Measurements from ENCODE around the gene TCF4. TPM values are rescaled to one million over a fixed set of nuclear protein-coding genes. Genes with fewer than 3 reads are reported as not detected.

Gene TCF4
- total and polyA plus RNA-seq, 2 experiments from 2014 or later: 77.7 to 89.2 TPM

DNA sequence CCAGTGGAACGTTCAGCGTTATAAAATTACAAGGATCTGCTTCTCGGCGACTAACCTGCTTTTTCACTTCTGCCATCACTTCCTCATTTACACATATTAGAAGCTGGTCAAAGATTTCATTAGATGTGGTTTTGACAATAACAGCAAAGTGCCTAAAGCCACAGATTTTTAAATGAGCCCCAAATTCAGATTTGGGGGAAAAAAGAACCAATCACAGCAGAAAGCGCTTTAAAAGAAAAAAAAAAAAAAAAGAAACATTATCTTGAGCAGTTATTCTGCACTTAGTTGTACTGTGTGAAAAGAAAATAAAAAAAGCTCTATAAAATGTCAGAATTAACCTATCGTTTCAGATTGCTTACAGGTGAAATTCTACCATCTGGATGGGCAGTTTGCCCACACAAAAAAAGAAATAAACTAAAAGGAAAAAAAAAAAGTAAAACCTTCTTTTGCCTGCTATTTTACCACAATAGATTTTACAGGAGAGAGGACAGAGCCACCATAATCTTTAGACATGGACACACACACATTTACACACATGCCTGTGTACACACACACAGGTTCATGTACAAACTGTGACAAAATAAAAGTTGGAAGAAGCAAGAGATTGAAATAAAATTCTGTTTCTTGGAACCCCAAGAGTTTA is 167.2 kb downstream of the TCF4 start (continued):
- TF ChIP-seq, protein P1, sequence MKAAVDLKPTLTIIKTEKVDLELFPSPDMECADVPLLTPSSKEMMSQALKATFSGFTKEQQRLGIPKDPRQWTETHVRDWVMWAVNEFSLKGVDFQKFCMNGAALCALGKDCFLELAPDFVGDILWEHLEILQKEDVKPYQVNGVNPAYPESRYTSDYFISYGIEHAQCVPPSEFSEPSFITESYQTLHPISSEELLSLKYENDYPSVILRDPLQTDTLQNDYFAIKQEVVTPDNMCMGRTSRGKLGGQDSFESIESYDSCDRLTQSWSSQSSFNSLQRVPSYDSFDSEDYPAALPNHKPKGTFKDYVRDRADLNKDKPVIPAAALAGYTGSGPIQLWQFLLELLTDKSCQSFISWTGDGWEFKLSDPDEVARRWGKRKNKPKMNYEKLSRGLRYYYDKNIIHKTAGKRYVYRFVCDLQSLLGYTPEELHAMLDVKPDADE (IDR thresholded peaks at IDR 0.05): no peak
- no peak for TF ChIP-seq POLR2AphosphoS5 (IDR thresholded peaks at IDR 0.05; ENCODE audit: low read depth)
- TF ChIP-seq STAT1 (IDR thresholded peaks at IDR 0.05; ENCODE audit: unreplicated experiment): no peak
- TF ChIP-seq, protein P2, sequence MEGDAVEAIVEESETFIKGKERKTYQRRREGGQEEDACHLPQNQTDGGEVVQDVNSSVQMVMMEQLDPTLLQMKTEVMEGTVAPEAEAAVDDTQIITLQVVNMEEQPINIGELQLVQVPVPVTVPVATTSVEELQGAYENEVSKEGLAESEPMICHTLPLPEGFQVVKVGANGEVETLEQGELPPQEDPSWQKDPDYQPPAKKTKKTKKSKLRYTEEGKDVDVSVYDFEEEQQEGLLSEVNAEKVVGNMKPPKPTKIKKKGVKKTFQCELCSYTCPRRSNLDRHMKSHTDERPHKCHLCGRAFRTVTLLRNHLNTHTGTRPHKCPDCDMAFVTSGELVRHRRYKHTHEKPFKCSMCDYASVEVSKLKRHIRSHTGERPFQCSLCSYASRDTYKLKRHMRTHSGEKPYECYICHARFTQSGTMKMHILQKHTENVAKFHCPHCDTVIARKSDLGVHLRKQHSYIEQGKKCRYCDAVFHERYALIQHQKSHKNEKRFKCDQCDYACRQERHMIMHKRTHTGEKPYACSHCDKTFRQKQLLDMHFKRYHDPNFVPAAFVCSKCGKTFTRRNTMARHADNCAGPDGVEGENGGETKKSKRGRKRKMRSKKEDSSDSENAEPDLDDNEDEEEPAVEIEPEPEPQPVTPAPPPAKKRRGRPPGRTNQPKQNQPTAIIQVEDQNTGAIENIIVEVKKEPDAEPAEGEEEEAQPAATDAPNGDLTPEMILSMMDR (conservative IDR thresholded peaks at IDR 0.05; ENCODE audit: low read depth in 2 of 2): no peak
- no peak for TF ChIP-seq EZH2 (IDR thresholded peaks at IDR 0.05; ENCODE audit: low read depth, unreplicated experiment)
- no peak for TF ChIP-seq EZH2phosphoT487 (IDR thresholded peaks at IDR 0.05; ENCODE audit: unreplicated experiment)
- no peak for TF ChIP-seq NANOG (IDR thresholded peaks at IDR 0.05; ENCODE audit: borderline replicate concordance)

DNA sequence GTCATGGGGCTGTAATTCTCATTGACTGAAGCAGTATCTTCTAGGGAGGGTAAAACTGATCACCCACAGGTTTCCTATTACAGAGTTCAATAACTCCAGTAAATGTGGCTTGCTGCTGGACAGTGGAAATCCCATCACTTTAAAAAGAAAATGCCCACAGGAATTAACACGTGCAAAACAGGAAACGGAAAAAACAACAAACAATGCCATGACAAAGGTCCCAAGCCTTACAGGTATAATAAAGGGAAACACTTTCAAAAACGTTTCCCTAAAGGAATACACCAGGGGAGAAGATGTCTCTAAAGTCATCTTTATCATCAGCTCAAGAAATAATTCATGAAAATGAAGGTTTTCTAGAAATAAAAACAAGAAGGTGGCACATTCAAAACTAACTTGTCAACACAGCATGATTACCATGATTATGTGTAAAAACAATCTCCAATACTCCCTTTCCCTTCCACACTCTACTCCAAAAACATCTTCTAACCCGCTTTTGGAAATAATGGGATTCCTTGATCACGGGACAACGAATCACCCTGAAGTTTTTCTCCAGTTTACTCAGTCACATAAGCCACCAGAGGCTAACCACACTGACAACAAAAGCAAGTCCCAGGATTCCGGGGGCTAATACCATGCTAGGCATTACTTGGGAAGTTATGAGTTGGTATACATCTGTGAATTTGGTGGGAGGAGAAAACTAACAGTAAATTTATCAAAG is 167.9 kb downstream of the TCF4 start:
- H3K9me3 Mint-ChIP-seq: no peaks in the 10 kb centered on the region
- peak overlapping the region; percentile 17 for H3K4me3 ChIP-seq
- ATAC-seq (no peak), DNase-seq (ENCODE audit: low spot score) (no peak)
- no peaks in the 10 kb centered on the region for H3K27me3 ChIP-seq (ENCODE audit: insufficient read depth)
- peak overlapping the region; percentile 90 for H3K27ac ChIP-seq (ENCODE audit: low read depth)
- no peaks in the 10 kb centered on the region for H3K36me3 ChIP-seq (ENCODE audit: insufficient read depth)
- H3F3A ChIP-seq (replicated peaks; ENCODE audit: low read depth): no peaks in the 10 kb centered on the region
- peaks cover 13% of the 10 kb centered on the region for H3K27me3 Mint-ChIP-seq (ENCODE audit: insufficient read depth, low read depth, poor library complexity)
- H3K9me2 ChIP-seq (ENCODE audit: insufficient read depth): no peaks in the 10 kb centered on the region
- H2AFZ ChIP-seq: no peak overlapping the region
- H3K36me3 Mint-ChIP-seq (ENCODE audit: low read depth): no peaks in the 10 kb centered on the region
- H3K4me2 ChIP-seq: peak overlapping the region; percentile 61
- H4K20me1 ChIP-seq (replicated peaks; ENCODE audit: insufficient read depth): no peaks in the 10 kb centered on the region
- peak overlapping the region; percentile 84 for H3K27ac Mint-ChIP-seq
- H3K79me2 ChIP-seq (replicated peaks; ENCODE audit: insufficient read depth): peaks cover 87% of the 10 kb centered on the region
- H3K4me1 Mint-ChIP-seq: peaks cover 89% of the 10 kb centered on the region
- peak overlapping the region; percentile 52 for H3K4me3 Mint-ChIP-seq
- H3K4me1 ChIP-seq (ENCODE audit: insufficient read depth): peaks cover 89% of the 10 kb centered on the region
- TF ChIP-seq JUNB (IDR thresholded peaks at IDR 0.05; ENCODE audit: unreplicated experiment) (no peak), EZH2phosphoT487 (IDR thresholded peaks at IDR 0.05; ENCODE audit: unreplicated experiment) (no peak), STAT1 (IDR thresholded peaks at IDR 0.05; ENCODE audit: unreplicated experiment) (no peak), EZH2 (IDR thresholded peaks at IDR 0.05; ENCODE audit: low read depth, unreplicated experiment) (no peak), POLR2AphosphoS5 (IDR thresholded peaks at IDR 0.05; ENCODE audit: low read depth) (no peak)
- TF ChIP-seq, protein P3, sequence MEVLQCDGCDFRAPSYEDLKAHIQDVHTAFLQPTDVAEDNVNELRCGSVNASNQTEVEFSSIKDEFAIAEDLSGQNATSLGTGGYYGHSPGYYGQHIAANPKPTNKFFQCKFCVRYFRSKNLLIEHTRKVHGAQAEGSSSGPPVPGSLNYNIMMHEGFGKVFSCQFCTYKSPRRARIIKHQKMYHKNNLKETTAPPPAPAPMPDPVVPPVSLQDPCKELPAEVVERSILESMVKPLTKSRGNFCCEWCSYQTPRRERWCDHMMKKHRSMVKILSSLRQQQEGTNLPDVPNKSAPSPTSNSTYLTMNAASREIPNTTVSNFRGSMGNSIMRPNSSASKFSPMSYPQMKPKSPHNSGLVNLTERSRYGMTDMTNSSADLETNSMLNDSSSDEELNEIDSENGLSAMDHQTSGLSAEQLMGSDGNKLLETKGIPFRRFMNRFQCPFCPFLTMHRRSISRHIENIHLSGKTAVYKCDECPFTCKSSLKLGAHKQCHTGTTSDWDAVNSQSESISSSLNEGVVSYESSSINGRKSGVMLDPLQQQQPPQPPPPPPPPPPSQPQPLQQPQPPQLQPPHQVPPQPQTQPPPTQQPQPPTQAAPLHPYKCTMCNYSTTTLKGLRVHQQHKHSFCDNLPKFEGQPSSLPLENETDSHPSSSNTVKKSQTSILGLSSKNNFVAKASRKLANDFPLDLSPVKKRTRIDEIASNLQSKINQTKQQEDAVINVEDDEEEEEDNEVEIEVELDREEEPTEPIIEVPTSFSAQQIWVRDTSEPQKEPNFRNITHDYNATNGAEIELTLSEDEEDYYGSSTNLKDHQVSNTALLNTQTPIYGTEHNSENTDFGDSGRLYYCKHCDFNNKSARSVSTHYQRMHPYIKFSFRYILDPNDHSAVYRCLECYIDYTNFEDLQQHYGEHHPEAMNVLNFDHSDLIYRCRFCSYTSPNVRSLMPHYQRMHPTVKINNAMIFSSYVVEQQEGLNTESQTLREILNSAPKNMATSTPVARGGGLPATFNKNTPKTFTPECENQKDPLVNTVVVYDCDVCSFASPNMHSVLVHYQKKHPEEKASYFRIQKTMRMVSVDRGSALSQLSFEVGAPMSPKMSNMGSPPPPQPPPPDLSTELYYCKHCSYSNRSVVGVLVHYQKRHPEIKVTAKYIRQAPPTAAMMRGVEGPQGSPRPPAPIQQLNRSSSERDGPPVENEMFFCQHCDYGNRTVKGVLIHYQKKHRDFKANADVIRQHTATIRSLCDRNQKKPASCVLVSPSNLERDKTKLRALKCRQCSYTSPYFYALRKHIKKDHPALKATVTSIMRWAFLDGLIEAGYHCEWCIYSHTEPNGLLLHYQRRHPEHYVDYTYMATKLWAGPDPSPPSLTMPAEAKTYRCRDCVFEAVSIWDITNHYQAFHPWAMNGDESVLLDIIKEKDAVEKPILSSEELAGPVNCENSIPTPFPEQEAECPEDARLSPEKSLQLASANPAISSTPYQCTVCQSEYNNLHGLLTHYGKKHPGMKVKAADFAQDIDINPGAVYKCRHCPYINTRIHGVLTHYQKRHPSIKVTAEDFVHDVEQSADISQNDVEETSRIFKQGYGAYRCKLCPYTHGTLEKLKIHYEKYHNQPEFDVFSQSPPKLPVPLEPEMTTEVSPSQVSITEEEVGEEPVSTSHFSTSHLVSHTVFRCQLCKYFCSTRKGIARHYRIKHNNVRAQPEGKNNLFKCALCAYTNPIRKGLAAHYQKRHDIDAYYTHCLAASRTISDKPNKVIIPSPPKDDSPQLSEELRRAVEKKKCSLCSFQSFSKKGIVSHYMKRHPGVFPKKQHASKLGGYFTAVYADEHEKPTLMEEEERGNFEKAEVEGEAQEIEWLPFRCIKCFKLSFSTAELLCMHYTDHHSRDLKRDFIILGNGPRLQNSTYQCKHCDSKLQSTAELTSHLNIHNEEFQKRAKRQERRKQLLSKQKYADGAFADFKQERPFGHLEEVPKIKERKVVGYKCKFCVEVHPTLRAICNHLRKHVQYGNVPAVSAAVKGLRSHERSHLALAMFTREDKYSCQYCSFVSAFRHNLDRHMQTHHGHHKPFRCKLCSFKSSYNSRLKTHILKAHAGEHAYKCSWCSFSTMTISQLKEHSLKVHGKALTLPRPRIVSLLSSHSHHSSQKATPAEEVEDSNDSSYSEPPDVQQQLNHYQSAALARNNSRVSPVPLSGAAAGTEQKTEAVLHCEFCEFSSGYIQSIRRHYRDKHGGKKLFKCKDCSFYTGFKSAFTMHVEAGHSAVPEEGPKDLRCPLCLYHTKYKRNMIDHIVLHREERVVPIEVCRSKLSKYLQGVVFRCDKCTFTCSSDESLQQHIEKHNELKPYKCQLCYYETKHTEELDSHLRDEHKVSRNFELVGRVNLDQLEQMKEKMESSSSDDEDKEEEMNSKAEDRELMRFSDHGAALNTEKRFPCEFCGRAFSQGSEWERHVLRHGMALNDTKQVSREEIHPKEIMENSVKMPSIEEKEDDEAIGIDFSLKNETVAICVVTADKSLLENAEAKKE (CRISPR knock-in tag; IDR thresholded peaks at IDR 0.05): no peak
- TF ChIP-seq, protein P4, sequence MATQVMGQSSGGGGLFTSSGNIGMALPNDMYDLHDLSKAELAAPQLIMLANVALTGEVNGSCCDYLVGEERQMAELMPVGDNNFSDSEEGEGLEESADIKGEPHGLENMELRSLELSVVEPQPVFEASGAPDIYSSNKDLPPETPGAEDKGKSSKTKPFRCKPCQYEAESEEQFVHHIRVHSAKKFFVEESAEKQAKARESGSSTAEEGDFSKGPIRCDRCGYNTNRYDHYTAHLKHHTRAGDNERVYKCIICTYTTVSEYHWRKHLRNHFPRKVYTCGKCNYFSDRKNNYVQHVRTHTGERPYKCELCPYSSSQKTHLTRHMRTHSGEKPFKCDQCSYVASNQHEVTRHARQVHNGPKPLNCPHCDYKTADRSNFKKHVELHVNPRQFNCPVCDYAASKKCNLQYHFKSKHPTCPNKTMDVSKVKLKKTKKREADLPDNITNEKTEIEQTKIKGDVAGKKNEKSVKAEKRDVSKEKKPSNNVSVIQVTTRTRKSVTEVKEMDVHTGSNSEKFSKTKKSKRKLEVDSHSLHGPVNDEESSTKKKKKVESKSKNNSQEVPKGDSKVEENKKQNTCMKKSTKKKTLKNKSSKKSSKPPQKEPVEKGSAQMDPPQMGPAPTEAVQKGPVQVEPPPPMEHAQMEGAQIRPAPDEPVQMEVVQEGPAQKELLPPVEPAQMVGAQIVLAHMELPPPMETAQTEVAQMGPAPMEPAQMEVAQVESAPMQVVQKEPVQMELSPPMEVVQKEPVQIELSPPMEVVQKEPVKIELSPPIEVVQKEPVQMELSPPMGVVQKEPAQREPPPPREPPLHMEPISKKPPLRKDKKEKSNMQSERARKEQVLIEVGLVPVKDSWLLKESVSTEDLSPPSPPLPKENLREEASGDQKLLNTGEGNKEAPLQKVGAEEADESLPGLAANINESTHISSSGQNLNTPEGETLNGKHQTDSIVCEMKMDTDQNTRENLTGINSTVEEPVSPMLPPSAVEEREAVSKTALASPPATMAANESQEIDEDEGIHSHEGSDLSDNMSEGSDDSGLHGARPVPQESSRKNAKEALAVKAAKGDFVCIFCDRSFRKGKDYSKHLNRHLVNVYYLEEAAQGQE (IDR thresholded peaks at IDR 0.05; ENCODE audit: unreplicated experiment): no peak

All from GM23338 (cell line).